Measurements from ENCODE around the gene OSTF1.

GRCh38 chr9:75101004-75101588 is 12.8 kb downstream of the OSTF1 start:
- TF ChIP-seq CTCF (conservative IDR thresholded peaks at IDR 0.05 in 1 of 2, IDR thresholded peaks at IDR 0.05 in 1 of 2; ENCODE audit: extremely low read depth in 1 of 2, insufficient read depth in 1 of 2, low read depth in 1 of 2, low read length in 2 of 2) (no peak), EZH2 (IDR thresholded peaks at IDR 0.05; ENCODE audit: borderline replicate concordance, low read length) (no peak)

Data from mammary epithelial cell (primary cell).